IPS-20b (cell line): Measurements from ENCODE around the gene FAM3A.
"Not testable (repeated sequence)": the region's sequence is repeated elsewhere in the genome, so short reads cannot be mapped to it uniquely, and the experiment has no call there.

Experiments used
- H3K27ac ChIP-seq: one replicate; pipeline ENCODE4 v1.5.1; 2013; ENCODE audit warnings: low read length
- H3K27me3 ChIP-seq: 2 replicates; pipeline ENCODE4 v1.6.1; 2013; ENCODE audit warnings: mild to moderate bottlenecking, low read length, inconsistent platforms; ENCODE audit not compliant: insufficient read depth
- H3K36me3 ChIP-seq: 2 replicates; pipeline ENCODE4 v1.6.1; 2013; ENCODE audit warnings: low read depth, mild to moderate bottlenecking, inconsistent platforms, low read length, moderate library complexity; ENCODE audit not compliant: insufficient read depth
- H3K4me1 ChIP-seq: 2 replicates; pipeline ENCODE4 v1.6.1; 2013; ENCODE audit warnings: mild to moderate bottlenecking, control low read depth, inconsistent platforms, low read length, moderate library complexity; ENCODE audit not compliant: insufficient read depth
- H3K4me3 ChIP-seq: 2 replicates; pipeline ENCODE4 v1.5.1; 2013; ENCODE audit warnings: mild to moderate bottlenecking, low read length, inconsistent platforms
- H3K9ac ChIP-seq: 2 replicates; pipeline ENCODE4 v1.6.1; 2013; ENCODE audit warnings: low read depth, mild to moderate bottlenecking, inconsistent platforms, low read length, moderate library complexity
- H3K9me3 ChIP-seq: 2 replicates; pipeline ENCODE4 v1.6.1; 2013; ENCODE audit warnings: mild to moderate bottlenecking, low read depth, low read length, inconsistent platforms; ENCODE audit not compliant: insufficient read depth

The FAM3A gene

DNA sequence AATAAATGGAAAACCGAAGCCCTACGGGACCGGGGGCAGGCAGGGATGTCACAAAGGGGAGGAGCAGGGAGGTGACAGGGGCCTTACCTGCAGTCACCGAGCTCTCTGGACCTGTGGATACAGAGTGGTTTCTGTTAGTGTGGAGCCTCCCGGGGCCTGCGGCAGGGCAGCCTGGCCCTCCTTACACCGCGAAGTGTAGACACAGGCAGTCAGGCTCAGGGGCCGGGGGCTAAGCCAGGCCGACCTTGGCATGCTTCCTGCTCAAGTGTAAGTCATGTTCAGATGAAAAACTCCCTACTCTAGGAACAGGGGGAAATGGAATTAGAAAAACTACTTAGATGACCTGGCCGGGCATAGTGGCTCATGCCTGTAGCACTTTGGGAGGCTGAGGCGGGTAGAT is 4.3 kb downstream of the FAM3A start:
- Histone ChIP-seq H3K4me3 (no peak overlapping the region), H3K27me3 (no peaks in the 10 kb centered on the region), H3K4me1 (no peaks in the 10 kb centered on the region; the same call in 1 of the 2 replicates), H3K9me3 (no peaks in the 10 kb centered on the region), H3K27ac (no peak overlapping the region), H3K9ac (no peak overlapping the region), H3K36me3 (no peaks in the 10 kb centered on the region)

- Histone ChIP-seq H3K36me3 (no peaks in the 10 kb centered on the region), H3K9me3 (no peaks in the 10 kb centered on the region), H3K4me1 (no peaks in the 10 kb centered on the region), H3K4me3 (no peak overlapping the region), H3K9ac (no peak overlapping the region), H3K27ac (no peak overlapping the region), H3K27me3 (no peaks in the 10 kb centered on the region)
These were observed 6.6 kb downstream of the FAM3A start for GRCh38 chrX:154509455-154509854.

- H3K27me3 ChIP-seq: no peaks in the 10 kb centered on the region
- H3K27ac ChIP-seq: no peak overlapping the region
- no peaks in the 10 kb centered on the region for H3K4me1 ChIP-seq
- H3K9me3 ChIP-seq: no peaks in the 10 kb centered on the region
- H3K4me3 ChIP-seq: no peak overlapping the region
- no peaks in the 10 kb centered on the region for H3K36me3 ChIP-seq
- no peak overlapping the region for H3K9ac ChIP-seq
These were observed 7.7 kb downstream of the FAM3A start for GRCh38 chrX:154508384-154508745.

DNA sequence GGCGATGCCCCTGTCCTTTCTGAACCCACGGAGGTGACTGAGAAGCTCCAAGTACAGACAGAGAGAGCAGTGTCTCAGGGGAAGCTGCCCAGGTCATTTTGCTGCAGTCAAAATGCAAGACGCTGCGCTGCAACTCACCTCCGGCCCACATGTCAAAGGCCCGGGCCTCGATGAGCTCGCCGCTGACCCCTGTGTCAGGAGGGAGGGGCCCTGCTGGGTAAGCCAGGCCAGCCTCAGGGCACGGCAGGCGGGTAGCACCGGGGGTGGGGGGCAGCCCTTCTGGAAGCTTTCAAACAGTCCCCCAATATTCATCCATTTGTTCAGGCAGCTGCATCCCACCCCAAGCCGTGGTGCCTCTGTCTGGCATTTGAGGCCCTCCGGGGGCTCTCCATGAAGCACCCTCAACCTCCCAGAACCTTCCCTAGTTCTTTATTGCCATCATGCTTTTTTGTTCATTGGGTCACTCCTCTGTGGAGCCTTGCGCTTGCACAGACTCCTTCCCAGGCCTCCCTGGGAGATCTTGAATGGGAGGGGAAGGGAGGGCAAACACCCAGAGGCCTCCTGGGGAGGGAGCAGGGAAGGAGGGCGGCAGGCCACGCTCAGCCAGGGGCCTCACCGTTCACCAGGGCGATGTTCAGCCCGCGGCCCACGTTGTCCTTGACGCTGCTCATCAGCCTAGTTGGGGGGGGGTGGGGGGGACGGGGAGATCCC is 8.2 kb downstream of the FAM3A start:
- Histone ChIP-seq H3K4me3 (no peak overlapping the region), H3K36me3 (no peaks in the 10 kb centered on the region), H3K9me3 (no peaks in the 10 kb centered on the region), H3K27me3 (no peaks in the 10 kb centered on the region), H3K27ac (no peak overlapping the region), H3K9ac (no peak overlapping the region), H3K4me1 (no peaks in the 10 kb centered on the region)

DNA sequence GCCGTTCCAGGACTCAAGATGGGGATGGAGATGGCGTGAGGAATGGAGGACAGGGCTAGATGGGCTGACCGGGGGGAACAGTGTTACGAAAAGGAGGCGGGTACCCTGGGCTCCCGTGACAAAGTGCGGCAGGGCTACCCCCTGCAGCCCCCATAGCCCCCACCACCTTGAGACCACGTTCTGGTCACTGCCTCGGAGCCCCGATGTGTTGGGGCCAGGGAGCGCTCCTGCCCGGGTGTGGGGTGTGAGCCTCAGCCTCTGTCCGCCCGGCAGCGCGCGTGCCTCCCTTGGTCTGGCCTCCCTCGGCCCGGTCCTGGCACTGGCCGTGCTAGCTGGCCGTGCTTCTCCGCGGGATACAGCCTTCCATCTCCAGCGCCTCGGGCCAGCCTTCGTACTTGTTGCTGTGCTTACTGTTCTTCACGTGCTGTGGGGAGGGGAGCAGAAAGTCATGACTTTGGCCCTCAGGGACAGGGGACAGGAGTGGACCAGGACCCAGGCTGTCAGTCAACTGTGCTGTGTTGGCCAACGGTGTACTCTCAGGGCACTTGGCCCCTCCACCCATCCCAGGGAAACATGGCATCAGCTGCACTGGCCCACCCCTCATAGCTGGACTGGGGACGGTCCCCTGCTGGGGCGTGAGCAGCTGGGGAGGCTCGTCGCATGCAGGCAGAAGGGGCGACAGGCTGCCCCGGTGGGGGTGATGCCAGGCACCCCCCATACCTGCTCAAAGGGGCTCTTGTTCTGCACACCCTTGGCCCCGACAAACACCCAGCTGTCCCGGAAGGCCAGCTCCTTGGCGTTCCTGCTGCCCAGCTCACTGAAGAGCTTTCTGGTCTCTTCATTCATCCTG is 9.3 kb downstream of the FAM3A start:
- Histone ChIP-seq H3K4me3 (no peak overlapping the region), H3K9ac (no peak overlapping the region), H3K4me1 (no peaks in the 10 kb centered on the region), H3K9me3 (no peaks in the 10 kb centered on the region), H3K27me3 (no peaks in the 10 kb centered on the region), H3K27ac (no peak overlapping the region), H3K36me3 (no peaks in the 10 kb centered on the region)

- Histone ChIP-seq H3K9me3 (no peaks in the 10 kb centered on the region), H3K36me3 (no peaks in the 10 kb centered on the region), H3K27me3 (no peaks in the 10 kb centered on the region), H3K9ac (no peak overlapping the region), H3K4me1 (no peaks in the 10 kb centered on the region), H3K4me3 (no peak overlapping the region), H3K27ac (no peak overlapping the region)
These were observed 10.3 kb downstream of the FAM3A start for GRCh38 chrX:154505734-154506133.

DNA sequence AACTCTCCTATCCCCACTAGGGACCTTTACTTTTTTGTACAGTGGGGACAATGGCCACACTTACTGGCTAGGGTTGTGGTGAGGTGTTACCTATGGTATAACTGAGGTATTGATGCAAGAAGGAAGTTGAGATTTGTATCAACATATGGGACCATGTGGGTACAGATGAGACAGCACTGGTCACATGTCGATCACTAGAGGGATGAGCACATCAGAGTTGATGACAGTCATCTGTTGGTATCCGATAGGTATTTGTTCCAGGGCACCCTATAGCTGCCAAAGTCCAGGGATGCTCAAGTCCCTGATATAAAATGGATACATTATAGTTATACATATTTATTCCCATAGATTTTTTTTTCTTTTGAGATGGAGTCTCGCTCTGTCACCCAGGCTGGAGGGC is 13.0 kb downstream of the FAM3A start:
- Histone ChIP-seq H3K27ac (no peak overlapping the region), H3K9ac (no peak overlapping the region), H3K9me3 (no peaks in the 10 kb centered on the region), H3K27me3 (no peaks in the 10 kb centered on the region), H3K4me3 (no peak overlapping the region), H3K4me1 (no peaks in the 10 kb centered on the region), H3K36me3 (no peaks in the 10 kb centered on the region)

DNA sequence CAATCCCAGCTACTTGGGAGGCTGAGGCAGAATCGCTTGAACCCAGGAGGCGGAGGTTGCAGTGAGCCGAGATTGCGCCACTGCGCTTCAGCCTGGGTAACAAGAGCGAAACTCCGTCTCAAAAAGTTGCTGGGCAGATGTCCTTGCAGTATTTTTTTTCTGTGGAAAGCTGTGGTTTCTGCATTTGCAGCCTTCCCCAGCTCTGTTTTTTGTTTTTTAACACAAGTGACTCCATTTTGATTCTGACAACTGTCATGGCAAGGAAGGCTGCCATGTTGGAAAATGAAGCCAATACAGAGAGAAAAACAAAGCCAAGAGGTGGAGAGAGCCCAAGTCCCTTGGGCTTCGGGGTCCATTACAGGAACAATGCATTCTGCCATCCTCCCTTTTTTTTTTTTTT is 13.9 kb downstream of the FAM3A start:
- no peaks in the 10 kb centered on the region for H3K27me3 ChIP-seq
- no peaks in the 10 kb centered on the region for H3K4me1 ChIP-seq
- H3K9ac ChIP-seq: no peak overlapping the region
- no peak overlapping the region for H3K27ac ChIP-seq
- no peaks in the 10 kb centered on the region for H3K36me3 ChIP-seq
- H3K4me3 ChIP-seq: no peak overlapping the region
- no peaks in the 10 kb centered on the region for H3K9me3 ChIP-seq

DNA sequence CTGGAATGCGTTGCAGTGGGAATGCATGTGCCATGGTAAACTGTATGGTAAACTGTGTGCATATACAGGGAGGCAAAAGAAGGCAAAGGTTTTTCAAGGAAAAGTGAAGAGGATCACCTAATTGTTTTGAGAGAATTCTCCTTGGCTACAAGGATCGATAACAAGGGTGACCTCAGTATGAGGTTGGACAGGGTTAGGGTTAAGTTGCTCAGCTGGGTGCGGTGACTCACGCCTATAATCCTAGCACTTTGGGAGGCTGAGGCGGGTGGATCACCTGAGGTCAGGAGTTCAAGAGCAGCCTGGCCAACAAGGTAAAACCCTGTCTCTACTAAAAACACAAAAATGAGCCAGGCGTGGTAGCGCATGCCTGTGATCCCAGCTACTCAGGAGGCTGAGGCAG is 14.6 kb downstream of the FAM3A start:
- not testable (repeated sequence) for H3K9ac ChIP-seq, H3K9me3 ChIP-seq, H3K4me1 ChIP-seq, H3K36me3 ChIP-seq, H3K27ac ChIP-seq, H3K4me3 ChIP-seq, H3K27me3 ChIP-seq

DNA sequence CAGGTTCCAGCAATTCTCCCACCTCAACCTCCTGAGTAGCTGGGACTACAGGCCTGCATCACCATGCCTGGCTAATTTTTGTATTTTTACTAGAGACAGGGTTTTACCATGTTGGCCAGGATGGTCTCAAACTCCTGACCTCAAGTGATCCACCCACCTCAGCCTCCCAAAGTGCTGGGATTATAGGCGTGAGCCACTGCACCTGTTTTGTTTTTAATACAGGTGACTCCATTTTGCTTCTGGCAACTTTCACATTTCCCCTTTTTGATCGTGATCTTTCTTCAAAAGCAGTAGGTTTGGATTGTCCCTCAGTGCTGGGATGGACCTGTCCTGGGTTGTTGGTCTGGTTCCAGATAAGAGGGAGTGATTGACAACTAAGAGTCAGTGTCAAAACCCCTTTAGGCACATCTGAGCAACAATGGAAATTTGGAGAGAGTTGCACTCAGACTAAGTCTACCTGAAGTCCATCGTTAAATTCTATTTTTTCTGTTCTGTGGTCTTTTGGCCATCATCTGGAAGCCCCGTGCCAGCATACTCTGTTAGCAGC is 19.4 kb downstream of the FAM3A start:
- H3K4me3 ChIP-seq, H3K36me3 ChIP-seq, H3K27ac ChIP-seq, H3K9ac ChIP-seq, H3K9me3 ChIP-seq, H3K27me3 ChIP-seq, H3K4me1 ChIP-seq: not testable (repeated sequence)

- Histone ChIP-seq H3K9ac (no peak overlapping the region), H3K4me1 (no peaks in the 10 kb centered on the region), H3K4me3 (no peak overlapping the region), H3K9me3 (no peaks in the 10 kb centered on the region), H3K27me3 (no peaks in the 10 kb centered on the region; the same call in 1 of the 2 replicates), H3K36me3 (no peaks in the 10 kb centered on the region), H3K27ac (no peak overlapping the region)
These were observed 20.5 kb downstream of the FAM3A start for GRCh38 chrX:154495472-154495922.

- no peaks in the 10 kb centered on the region for H3K36me3 ChIP-seq
- no peak overlapping the region for H3K4me3 ChIP-seq
- peaks cover 1% of the 10 kb centered on the region; the same call in 1 of the 2 replicates for H3K27me3 ChIP-seq
- no peaks in the 10 kb centered on the region for H3K4me1 ChIP-seq
- H3K9me3 ChIP-seq: no peaks in the 10 kb centered on the region
- no peak overlapping the region for H3K27ac ChIP-seq
- H3K9ac ChIP-seq: no peak overlapping the region
These were observed 21.3 kb downstream of the FAM3A start for GRCh38 chrX:154494715-154495114.
